H9 (cell line): ENCODE measurements around the gene LARP1. TPM values are rescaled to one million over a fixed set of nuclear protein-coding genes. Genes with fewer than 3 reads are reported as not detected.

Experiments
- DNase-seq: peaks from one replicate; pipeline ENCODE4 v3.0.0-alpha.2; 2017
- H2AFZ ChIP-seq: one replicate; pipeline ENCODE4 v1.6.1; 2013; ENCODE audit warnings: mild to moderate bottlenecking, low read length, control low read depth, moderate library complexity
- H2AK5ac ChIP-seq: 2 replicates; pipeline ENCODE4 v1.6.1; 2013; ENCODE audit warnings: low read length, control low read depth, mixed read lengths; ENCODE audit not compliant: insufficient read length
- H2BK120ac ChIP-seq: one replicate; pipeline ENCODE4 v1.6.1; 2013; ENCODE audit warnings: low read depth, mild to moderate bottlenecking, low read length, control low read depth, inconsistent platforms; ENCODE audit not compliant: poor library complexity, severe bottlenecking
- H2BK12ac ChIP-seq: 2 replicates; pipeline ENCODE4 v1.6.1; 2013; ENCODE audit warnings: low read length, control low read depth, mixed read lengths, low read depth; ENCODE audit not compliant: insufficient read length
- H2BK15ac ChIP-seq: 2 replicates; pipeline ENCODE4 v1.6.1; 2013; ENCODE audit warnings: low read depth, low read length, control low read depth
- H2BK20ac ChIP-seq: one replicate; pipeline ENCODE4 v1.6.1; 2013; ENCODE audit warnings: low read depth, mild to moderate bottlenecking, low read length, control low read depth, inconsistent platforms; ENCODE audit not compliant: poor library complexity, severe bottlenecking
- H2BK5ac ChIP-seq: 2 replicates; pipeline ENCODE4 v1.6.1; 2013; ENCODE audit warnings: low read length, control low read depth, mixed read lengths; ENCODE audit not compliant: insufficient read length
- H3K14ac ChIP-seq: 2 replicates; pipeline ENCODE4 v1.6.1; 2013; ENCODE audit warnings: low read length, control low read depth; ENCODE audit not compliant: insufficient read depth
- H3K18ac ChIP-seq: 2 replicates; pipeline ENCODE4 v1.6.1; 2013; ENCODE audit warnings: low read depth, mild to moderate bottlenecking, mixed read lengths, low read length, control low read depth; ENCODE audit not compliant: insufficient read length
- H3K23ac ChIP-seq: 2 replicates; pipeline ENCODE4 v1.6.1; 2013; ENCODE audit warnings: low read length, control low read depth, mixed read lengths, low read depth; ENCODE audit not compliant: insufficient read length
- H3K23me2 ChIP-seq: 2 replicates; pipeline ENCODE4 v1.6.1; 2013; ENCODE audit warnings: low read depth, mild to moderate bottlenecking, mixed read lengths, low read length, control low read depth; ENCODE audit not compliant: insufficient read length, poor library complexity, severe bottlenecking
- H3K27ac ChIP-seq: 2 replicates; pipeline ENCODE4 v1.5.1; 2013; ENCODE audit warnings: low read length, control low read depth, mixed read lengths, low read depth; ENCODE audit not compliant: insufficient read length
- H3K27me3 ChIP-seq: 2 replicates; pipeline ENCODE4 v1.6.1; 2013; ENCODE audit warnings: low read length, control low read depth, inconsistent platforms; ENCODE audit not compliant: insufficient read depth
- H3K4ac ChIP-seq: 2 replicates; pipeline ENCODE4 v1.6.1; 2013; ENCODE audit warnings: low read depth, mild to moderate bottlenecking, control low read depth, inconsistent platforms, low read length, moderate library complexity
- H3K4me1 ChIP-seq: 2 replicates; pipeline ENCODE4 v1.6.1; 2013; ENCODE audit warnings: low read length, control low read depth, inconsistent platforms; ENCODE audit not compliant: insufficient read depth
- H3K4me2 ChIP-seq: 2 replicates; pipeline ENCODE4 v1.6.1; 2013; ENCODE audit warnings: low read length, control low read depth, mixed read lengths; ENCODE audit not compliant: insufficient read length, insufficient read depth
- H3K56ac ChIP-seq: 2 replicates; pipeline ENCODE4 v1.6.1; 2013; ENCODE audit warnings: low read depth, mild to moderate bottlenecking, mixed read lengths, low read length, control low read depth; ENCODE audit not compliant: insufficient read length
- H3K79me1 ChIP-seq: 2 replicates; pipeline ENCODE4 v1.6.1; 2013; ENCODE audit warnings: low read depth, mild to moderate bottlenecking, moderate library complexity, low read length, control low read depth, inconsistent platforms; ENCODE audit not compliant: insufficient read depth, poor library complexity, severe bottlenecking
- H3K79me2 ChIP-seq: 2 replicates; pipeline ENCODE4 v1.6.1; 2013; ENCODE audit warnings: low read length, control low read depth, inconsistent platforms; ENCODE audit not compliant: insufficient read depth
- H3K9ac ChIP-seq: 2 replicates; pipeline ENCODE4 v1.6.1; 2013; ENCODE audit warnings: low read length, control low read depth, mixed read lengths; ENCODE audit not compliant: insufficient read length; ENCODE audit errors: extremely low read depth
- H3K9me3 ChIP-seq: one replicate; pipeline ENCODE4 v1.6.1; 2013; ENCODE audit warnings: low read depth, low read length, inconsistent platforms; ENCODE audit not compliant: control insufficient read depth
- H3T11ph ChIP-seq: one replicate; pipeline ENCODE4 v1.6.1; 2013; ENCODE audit warnings: mild to moderate bottlenecking, low read length, control low read depth, inconsistent platforms
- H4K20me1 ChIP-seq: one replicate; pipeline ENCODE4 v1.6.1; 2013; ENCODE audit not compliant: control insufficient read depth, insufficient read length, insufficient read depth
- H4K5ac ChIP-seq: 2 replicates; pipeline ENCODE4 v1.6.1; 2013; ENCODE audit warnings: low read depth, mild to moderate bottlenecking, mixed read lengths, low read length, control low read depth; ENCODE audit not compliant: insufficient read length
- H4K8ac ChIP-seq: replicated peaks from 2 replicates; pipeline ENCODE4 v1.6.1; 2013; ENCODE audit warnings: low read length, control low read depth, mixed read lengths, low read depth; ENCODE audit not compliant: insufficient read length
- H4K91ac ChIP-seq: 2 replicates; pipeline ENCODE4 v1.6.1; 2013; ENCODE audit warnings: low read depth, mild to moderate bottlenecking, moderate library complexity, mixed read lengths, low read length, control low read depth; ENCODE audit not compliant: insufficient read length
- H3K27ac Mint-ChIP-seq, 3 experiments: 2 replicates in 2 of 3; 3 replicates in 1 of 3; pipeline ENCODE4 v1.8.0; 2020 to 2021; ENCODE audit warnings: mixed read lengths in 3 of 3, mild to moderate bottlenecking in 1 of 3, moderate library complexity in 1 of 3
- H3K27me3 Mint-ChIP-seq: 2 replicates; pipeline ENCODE4 v1.8.0; 2021; ENCODE audit warnings: low read depth, mild to moderate bottlenecking, moderate library complexity, mixed read lengths
- H3K36me3 Mint-ChIP-seq, 3 experiments: 2 replicates in 2 of 3; 3 replicates in 1 of 3; pipeline ENCODE4 v1.8.0; 2020 to 2021; ENCODE audit warnings: low read depth in 3 of 3, mixed read lengths in 3 of 3; ENCODE audit not compliant: insufficient read depth in 1 of 3
- H3K4me1 Mint-ChIP-seq, 2 experiments: 2 replicates each; pipeline ENCODE4 v1.8.0; 2020; ENCODE audit warnings: mixed read lengths in 2 of 2
- H3K4me3 Mint-ChIP-seq, 2 experiments: 2 replicates in 1 of 2; 3 replicates in 1 of 2; pipeline ENCODE4 v1.8.0; 2020 to 2021; ENCODE audit warnings: mild to moderate bottlenecking in 2 of 2, mixed read lengths in 2 of 2, moderate library complexity in 1 of 2
- H3K9me3 Mint-ChIP-seq, 2 experiments: 2 replicates in 1 of 2; 3 replicates in 1 of 2; pipeline ENCODE4 v1.8.0; 2020; ENCODE audit warnings: mild to moderate bottlenecking in 2 of 2, mixed read lengths in 2 of 2, moderate library complexity in 1 of 2
- CTCF ChIP-seq: fragments of 200-600 bp; sonication (generic); conservative IDR thresholded peaks from 3 replicates; pipeline ENCODE4 v1.8.0; 2021; ENCODE audit warnings: antibody characterized with exemption, mild to moderate bottlenecking
- WGBS: extraction: QIAGEN DNeasy Blood & Tissue Kit; methylation state at CpG from one replicate; pipeline ENCODE4 v1.1.7; 2013; ENCODE audit warnings: missing lambda C conversion rate, low lambda C conversion rate, mixed read lengths; ENCODE audit not compliant: insufficient read length; ENCODE audit errors: extremely low coverage; 5-methylcytosine and 5-hydroxymethylcytosine counted together
- total RNA-seq: library from RNA; stranded (reverse); gene quantifications from 2 replicates; pipeline ENCODE4 v1.2.1, GENCODE V29; 2021

The LARP1 gene
- total RNA-seq, 1 experiment from 2014 or later = 405 TPM

GRCh38 chr5:154862766-154863165 is 107.6 kb downstream of the LARP1 start:
- H3K4me1 ChIP-seq = peaks cover 9% of the 10 kb centered on the region
- no peak overlapping the region for H3K14ac ChIP-seq
- H2AFZ ChIP-seq = no peak overlapping the region
- H3K79me2 ChIP-seq = peaks cover 29% of the 10 kb centered on the region
- no peak overlapping the region for H2BK120ac ChIP-seq
- TF ChIP-seq CTCF = no peak
- Mint-ChIP-seq H3K9me3 (no peaks in the 10 kb centered on the region), H3K27me3 (no peaks in the 10 kb centered on the region; the same call in 1 of the 2 replicates), H3K4me3 (no peak overlapping the region), H3K27ac (no peak overlapping the region; a peak in 1 of 7 replicates), H3K36me3 (peaks cover 26 to 45% (median 44%) of the 10 kb centered on the region in 3 experiments), H3K4me1 (peaks cover 20 to 22% of the 10 kb centered on the region in 2 experiments)
- no peak overlapping the region for H4K91ac ChIP-seq
- peaks cover 12% of the 10 kb centered on the region for H3K23me2 ChIP-seq
- H3K9ac ChIP-seq = no peak overlapping the region
- H3K27me3 ChIP-seq = no peaks in the 10 kb centered on the region
- no peaks in the 10 kb centered on the region for H3K9me3 ChIP-seq
- no peak overlapping the region for H2AK5ac ChIP-seq
- no peak overlapping the region for H3K18ac ChIP-seq
- H4K20me1 ChIP-seq = no peaks in the 10 kb centered on the region
- no peak overlapping the region for H3K27ac ChIP-seq
- peaks cover 5% of the 10 kb centered on the region for H3K79me1 ChIP-seq
- no peak overlapping the region for H2BK12ac ChIP-seq
- no peak overlapping the region for H3K4me2 ChIP-seq
- no peak for DNase-seq
- no peak overlapping the region for H3K56ac ChIP-seq
- no peak overlapping the region for H3T11ph ChIP-seq
- WGBS = no CpG with 5 or more reads among the region's 2 CpGs
- no peak overlapping the region for H4K5ac ChIP-seq
- H2BK5ac ChIP-seq = no peak overlapping the region
- H2BK15ac ChIP-seq = no peak overlapping the region
- no peak overlapping the region for H3K23ac ChIP-seq
- H2BK20ac ChIP-seq = no peak overlapping the region
- no peak overlapping the region for H3K4ac ChIP-seq
- H4K8ac ChIP-seq = no peak overlapping the region
